Activated naive CD8-positive, alpha-beta T cell treated with anti-CD3 and anti-CD28 coated beads, Interleukin-2, amount 50 U/mL, for 16 hours (primary cell): ENCODE results near the gene IL2RA.

Source experiments
- DNase-seq: peaks from one replicate; pipeline ENCODE4 v3.0.0-alpha.2; 2020; ENCODE audit warnings: low read depth, low spot score

The IL2RA gene

DNA sequence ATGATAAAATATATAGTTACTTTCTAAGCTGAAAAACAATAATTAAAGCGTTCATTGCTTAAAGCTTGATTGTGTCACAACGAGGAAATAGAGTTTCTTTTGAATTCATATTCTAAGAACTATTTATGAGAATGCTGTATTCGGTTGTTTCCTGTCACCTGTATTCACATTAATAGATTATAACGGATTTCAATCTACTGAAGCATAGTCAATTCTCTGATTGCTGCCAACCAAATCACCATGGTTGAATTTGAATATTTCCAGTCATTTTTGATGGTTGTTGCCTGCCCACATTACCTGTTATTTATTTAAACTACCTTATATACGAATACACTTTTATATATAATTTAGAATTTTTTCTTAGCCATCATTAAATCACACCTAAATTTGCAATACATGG, 22.0 kb downstream of the IL2RA start:
- no peak for DNase-seq

DNA sequence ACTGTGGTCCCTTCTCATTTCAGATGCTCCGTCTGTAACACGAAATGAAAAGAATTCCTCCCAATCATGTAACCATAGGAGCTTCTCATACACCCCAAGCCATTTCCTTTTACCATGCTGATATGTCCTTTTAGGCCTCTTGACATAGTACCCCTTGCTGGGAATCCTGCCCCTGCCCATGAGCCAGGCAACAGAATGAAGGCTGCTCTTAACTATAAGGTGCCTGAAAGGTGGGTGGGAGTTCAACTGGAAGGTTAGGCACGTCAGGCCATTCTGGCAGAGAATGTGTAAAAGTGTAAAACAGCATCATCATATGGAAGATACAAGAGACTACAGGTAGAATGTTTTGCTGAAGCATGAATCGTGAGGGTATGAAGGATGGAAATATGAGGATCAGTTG, 22.5 kb downstream of the IL2RA start:
- no peak for DNase-seq

DNA sequence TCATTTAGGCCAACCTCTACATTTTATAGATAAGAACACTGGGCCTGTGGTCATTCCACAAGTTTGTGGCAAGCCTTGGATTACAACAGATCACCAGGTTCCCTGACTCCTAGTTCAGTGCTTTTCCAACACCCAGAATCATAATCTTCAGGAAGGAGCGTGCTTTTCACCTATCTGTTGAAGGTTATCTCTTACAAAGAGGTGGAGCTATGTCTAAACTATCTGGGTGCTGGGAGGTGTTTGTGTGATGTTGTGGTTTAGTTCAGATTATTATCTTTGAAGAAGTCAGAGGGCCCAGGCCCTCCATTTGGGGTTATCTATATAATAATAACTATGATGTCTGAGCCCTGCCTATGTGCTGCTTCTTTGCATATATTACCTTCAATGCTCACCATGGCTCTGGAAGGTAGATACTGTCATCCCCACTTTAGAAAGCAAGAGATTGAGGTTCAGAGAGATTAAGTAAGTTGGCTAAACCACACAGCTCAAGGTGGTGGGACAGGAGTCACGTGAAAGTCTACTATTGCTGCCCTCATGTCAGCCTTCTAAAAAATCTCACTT, 24.0 kb downstream of the IL2RA start:
- no peak for DNase-seq

DNA sequence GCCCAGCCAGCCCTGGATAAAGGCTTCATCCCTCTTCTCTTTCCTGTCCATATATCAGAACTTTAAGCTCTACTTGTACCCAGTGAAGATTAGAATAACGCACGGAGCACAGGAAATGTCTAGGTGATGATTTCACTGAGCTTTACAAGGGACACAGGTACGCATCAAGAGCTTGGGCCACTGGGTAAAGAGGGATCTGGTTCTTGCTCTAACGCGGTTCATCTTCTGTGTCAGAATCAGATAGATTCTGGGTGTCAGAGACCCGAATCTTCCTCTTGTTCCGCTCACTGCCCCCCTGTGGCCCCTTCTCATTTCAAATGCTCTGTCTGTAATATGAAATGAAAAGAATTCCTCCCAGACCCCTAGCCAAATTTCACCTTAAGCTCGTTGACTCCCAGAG, 24.7 kb downstream of the IL2RA start:
- no peak for DNase-seq

DNA sequence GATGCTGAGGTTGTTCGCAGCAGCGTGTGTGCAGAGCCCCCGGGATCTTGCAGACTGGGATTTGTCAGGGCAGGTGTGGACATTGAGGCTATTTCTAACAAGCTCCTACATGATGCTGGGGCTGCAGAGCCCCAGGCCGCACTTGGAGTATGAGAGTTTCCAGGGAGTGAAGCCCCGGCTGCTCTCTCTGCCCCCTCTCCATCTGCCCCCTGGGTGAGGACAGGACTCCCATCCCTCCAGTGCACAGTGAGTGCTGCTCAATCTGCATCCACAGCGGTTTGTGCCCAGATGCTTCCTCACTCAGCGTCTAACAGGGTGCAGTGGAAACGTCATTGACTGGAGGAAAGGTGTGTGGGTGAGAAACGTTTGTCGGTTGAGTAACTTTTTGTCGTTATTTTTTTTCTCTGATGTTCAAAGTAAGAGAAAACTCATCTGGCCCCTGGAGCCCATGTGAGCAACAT, 25.3 kb downstream of the IL2RA start:
- DNase-seq: no peak

DNA sequence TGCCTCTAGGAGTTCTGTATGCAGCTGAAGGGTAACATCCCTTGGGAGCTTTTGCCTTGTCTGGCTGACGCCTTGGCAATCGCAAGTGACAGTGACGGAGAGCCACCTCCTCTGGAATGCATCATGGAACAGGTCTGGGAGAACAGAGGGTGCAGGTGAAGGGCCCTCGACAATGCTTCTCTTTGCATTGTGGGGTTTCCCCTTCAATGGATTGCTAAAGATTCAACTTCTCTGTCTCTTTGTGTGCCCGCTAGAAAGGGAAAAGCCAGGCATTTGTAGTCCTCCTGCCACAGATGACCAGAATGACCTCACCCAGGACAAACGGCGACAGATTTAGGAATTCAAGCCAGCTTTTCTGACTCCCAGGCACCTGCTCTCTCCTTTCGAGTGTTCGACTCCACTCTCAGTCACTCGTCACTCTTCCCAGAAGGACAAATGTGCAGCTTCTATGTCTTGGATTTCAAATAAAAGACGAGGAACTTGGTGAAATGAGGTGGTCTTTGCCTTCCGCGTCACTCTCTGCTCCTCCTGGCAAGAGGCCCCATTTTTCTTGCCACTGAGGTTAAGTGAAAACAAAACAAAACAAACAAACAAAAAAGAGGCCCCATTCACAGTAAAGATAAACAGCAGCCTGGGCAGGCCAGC, 26.1 kb downstream of the IL2RA start:
- no peak for DNase-seq

DNA sequence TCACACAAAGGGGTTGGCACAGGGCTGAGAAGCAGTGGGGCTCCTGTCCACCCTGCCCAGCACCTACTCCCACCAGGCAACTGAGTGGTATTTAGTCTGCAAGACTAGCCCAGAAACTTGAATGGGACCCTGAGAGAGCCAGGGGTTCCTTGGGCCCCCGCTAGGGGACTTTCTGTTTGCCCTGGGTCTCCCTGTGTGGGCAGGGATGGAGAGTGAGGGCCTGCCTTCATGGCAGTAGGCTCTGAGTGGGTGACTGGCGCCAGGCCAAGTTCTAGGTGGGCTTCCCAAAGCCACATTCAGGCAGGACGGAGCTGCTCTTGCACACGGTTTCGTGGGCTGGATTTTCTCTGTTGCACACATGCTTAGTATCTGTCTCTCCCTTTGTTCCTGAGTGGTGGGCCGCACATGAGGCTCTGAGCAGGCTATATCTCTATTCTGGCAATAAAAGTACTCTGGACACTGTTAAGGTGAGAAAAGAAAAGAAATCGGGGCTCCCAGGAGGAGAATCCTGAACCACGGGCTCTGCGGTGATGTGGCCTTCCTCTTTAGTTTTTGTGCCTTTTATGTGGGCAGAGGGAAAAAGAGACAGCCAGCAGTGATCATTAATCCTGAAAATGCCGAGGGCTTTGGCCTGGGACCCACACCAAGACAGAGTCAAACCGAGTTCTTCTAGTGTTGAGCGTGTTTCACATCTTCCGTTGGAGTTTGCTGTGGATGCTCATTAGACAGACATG, 26.9 kb downstream of the IL2RA start:
- no peak for DNase-seq

DNA sequence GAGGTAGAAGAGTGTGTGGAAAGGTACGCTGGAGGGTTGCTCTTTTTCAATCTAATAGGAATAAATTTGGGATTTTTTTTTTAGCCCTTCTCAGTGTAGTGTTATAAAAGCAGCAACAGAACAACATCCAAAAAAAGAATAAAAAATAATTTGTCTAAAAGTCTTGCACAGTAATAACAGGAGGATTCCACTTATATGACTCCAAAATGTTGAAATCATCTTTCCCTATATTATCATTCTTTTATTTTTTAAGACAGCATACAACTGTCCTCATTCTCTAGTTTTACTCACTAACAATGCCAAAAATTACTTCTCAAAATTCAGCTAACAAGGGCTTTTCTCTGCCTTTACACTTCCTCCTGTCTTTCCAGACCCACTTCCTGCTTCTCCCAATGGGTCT, 27.8 kb downstream of the IL2RA start:
- DNase-seq: no peak

DNA sequence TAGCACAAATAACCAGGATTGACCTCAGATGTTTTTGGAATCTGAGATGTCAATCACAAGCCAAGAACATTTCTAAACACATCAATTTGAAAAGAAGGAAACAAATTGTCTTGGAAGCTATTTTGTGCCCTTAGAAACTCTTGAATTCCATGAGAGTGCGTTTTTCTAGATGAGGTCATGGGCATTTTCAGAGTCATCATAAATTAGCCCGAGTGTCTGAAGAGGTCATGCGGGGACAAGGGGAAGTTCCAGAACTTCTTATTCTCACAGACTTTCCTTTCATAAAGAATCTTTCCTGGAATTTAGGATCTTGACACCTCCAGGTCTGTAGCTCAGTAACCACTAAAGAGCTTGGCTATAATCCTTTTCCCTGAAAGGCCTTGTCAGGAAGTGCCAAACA, 28.2 kb downstream of the IL2RA start:
- no peak for DNase-seq

DNA sequence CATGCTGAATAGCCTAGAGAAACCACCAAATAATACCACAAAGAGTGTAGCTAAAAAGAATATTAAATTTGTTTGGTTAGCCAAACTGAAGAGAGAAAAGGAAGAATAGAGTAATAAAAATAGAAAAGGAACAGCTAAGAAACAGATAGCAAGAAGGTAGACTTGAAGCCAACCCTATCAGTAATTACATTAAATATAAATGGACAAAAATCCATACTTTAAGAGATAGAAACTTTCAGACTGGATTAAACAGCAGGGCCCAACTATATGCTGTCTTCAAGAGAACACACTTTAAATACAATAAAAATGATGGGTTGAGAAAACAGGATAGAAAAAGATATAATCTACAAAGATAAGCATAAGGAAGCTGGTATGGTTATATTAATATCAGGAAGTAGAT, 31.2 kb downstream of the IL2RA start:
- no peak for DNase-seq

DNA sequence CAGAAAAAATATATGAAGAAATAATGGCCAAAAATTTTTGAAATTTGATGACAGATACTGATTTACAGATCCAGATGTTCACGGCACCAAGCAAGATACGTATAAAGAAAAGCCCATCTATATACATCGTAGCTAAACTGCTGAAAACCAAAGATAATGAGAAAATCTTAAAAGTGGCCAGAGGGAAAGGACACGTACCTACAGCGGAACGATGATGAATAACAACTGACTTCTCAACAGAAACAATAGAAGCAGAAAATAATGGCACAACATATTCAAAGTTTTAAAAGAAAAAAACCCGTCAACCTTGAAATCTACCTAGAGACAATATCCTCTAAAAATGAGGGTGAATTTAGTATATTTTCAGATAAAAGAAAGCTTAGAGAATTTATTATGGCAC, 31.9 kb downstream of the IL2RA start:
- no peak for DNase-seq

DNA sequence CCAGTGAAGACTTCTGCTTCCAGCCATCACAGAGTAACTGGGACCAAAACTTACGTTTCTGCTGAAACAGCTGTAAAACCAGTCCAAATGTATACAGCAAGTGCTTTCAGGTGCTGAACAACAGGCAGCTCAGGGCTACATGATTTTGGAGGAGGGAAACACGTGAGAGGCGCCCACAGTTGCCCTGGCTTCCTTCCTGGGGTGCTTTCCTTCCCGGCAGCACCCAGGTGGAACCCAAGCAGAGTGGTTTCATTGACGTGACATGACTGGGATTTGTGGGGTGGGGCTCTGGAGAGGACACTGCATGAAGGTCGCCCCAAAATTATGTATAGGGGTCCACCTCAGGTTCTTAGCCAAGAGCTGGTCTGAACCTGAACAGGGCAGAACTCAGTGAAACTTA, 34.2 kb downstream of the IL2RA start:
- no peak for DNase-seq

DNA sequence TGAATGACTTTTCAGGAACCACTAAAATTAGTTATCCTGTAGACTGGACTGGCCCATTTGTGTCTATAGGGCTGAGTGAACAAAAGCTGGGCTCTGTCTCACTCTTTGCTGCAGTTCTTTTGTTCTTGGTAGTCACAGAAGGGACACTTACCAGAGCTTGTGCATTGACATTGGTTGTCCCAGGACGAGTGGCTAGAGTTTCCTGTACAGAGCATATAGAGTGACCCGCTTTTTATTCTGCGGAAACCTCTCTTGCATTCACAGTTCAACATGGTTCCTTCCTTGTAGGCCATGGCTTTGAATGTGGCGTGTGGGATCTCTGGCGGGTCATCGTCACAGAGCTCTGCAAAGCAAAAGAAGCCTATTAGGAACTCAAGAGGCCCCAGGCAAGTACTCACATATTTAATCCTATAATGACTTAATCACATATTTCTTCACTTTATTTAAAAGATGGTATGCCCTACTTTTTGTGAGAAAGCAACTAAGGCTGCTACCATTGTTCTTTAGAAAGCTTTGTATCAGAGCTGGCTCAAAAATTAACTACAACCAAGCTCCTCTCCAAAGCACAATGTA, 36.4 kb downstream of the IL2RA start:
- no peak for DNase-seq

DNA sequence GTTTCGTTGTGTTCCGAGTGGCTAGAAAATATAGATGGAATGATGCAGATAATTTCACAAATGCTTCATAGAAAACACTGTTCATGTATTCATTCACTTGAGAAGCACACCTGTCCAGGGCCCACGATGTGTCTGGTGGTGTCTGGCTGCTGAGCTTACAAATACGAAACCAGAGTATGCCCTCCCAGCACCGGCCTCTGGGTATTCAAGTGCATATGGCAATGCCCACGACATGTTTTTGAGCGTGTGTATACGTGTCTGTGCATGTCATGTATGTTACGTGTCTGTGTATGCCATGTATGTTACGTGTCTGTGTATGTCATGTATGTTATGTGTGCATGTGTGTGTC, 37.9 kb downstream of the IL2RA start:
- DNase-seq: no peak

DNA sequence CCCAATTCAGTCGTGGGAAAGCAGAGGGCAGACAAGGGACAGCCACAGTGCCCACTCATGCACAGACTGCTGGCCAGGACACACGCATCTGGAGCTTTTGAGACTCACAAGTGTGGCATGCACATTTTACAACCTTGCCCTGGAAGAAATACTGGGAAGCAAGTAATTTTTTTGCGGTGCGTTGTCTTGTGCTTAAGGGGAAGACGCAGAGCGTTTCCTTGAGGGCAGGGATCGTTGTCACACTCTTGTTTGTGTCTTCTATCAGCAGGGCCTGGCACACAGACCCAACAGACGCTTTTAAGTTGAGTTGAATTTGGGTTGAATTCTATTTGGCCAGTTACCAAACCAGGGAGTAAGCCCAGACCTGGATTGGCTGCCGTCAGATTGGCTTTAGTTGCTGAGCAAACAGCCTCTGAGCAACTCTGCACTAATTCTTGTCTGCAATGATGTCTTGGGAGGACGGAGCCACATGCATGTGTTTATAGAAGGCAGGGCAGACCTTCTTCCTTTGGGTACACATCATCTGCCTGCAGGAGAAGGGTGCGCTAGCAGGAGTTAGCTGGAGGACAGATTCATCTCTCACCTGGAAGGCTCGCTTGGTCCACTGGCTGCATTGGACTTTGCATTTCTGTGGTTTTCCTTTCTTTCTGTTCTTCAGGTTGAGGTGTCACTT, 38.4 kb downstream of the IL2RA start:
- DNase-seq: no peak

DNA sequence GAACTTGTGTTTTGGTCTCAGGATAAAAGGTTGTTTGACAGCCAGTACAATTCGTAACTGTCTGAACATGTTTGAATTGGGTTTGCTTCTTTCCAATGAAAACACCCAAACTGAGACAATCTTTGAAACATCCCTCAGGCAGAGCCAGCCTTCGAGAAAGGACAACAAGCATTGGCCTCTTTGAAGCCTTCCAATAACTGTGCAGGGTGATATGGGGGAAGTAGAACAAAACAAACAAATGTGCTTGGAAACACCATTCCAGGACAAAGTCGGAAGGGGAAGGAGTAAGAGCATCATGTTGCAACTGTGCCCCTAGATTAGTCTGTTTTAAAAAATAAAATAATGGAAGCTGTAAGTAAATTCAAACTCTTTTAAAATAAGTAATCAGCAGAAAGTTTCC, 39.5 kb downstream of the IL2RA start:
- DNase-seq: no peak

DNA sequence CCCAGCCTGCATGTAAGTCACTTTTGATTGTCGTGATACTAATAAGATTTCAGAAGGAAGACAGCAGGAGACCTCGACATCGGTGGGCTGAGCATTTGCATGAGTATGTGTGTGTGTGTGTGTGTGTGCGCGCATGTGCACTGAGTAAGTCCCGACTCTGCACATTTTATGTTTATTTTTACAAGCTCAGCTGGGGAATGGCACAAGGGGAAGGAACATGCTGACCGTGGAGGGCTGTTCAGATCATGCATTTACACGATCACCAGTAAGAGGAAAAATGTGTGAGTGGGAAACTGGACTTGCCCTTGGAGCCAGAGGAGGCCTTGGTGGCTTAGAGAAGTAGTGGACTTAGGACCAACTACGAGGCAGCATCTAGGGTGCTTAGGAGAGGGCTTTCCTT, 41.3 kb downstream of the IL2RA start:
- DNase-seq: no peak

DNA sequence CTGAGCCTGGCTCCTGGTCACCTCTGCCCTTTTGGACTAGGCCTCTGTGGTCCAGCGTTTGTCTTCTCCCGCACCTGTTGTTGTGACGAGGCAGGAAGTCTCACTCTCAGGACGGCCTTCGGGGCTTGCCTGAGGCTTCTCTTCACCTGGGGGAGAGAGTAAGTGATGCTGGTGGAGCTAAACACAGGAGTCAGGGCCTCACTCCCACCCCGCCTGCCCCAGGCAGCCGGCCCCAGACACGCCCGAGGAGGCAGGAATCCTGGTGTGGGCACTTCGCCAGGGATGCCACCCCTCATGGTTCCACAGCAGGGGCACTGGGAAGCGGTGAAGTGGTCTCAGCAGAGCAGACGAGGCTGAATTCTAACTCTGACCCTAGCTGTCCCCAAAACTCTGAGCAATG, 42.4 kb downstream of the IL2RA start:
- no peak for DNase-seq

DNA sequence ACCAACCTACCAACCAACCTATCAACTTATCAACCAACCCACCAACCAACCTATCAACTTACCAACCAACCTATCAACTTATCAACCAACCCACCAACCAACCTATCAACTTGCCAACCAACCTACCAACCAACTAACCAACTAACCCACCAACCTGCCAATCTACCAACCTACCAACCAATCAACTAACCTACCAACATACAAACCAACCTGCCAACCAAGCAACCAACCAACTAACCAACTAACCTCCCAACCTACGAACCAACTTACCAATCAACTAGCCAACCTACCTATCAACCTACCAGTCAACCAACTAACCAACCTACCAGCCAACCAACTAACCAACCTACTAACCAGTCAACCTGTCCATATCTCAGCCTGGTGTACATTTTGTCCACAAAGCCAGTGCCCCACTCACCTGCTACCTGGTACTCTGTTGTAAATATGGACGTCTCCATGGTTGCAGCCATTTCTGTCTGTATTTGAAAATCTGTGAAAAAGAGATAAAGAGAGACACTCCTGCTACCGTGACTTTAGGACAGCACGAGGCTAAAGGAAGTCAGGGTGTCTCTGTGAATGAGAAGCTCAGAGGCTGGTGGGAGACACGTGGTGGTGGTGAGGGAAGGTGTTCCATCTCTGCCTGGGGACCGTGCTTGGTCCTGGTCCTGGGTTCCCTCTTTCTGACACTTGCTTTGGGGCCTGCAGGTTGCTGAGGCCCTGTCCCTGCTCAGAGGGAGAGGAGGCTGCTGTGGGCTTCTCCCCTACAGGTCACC, 43.0 kb downstream of the IL2RA start:
- no peak for DNase-seq

DNA sequence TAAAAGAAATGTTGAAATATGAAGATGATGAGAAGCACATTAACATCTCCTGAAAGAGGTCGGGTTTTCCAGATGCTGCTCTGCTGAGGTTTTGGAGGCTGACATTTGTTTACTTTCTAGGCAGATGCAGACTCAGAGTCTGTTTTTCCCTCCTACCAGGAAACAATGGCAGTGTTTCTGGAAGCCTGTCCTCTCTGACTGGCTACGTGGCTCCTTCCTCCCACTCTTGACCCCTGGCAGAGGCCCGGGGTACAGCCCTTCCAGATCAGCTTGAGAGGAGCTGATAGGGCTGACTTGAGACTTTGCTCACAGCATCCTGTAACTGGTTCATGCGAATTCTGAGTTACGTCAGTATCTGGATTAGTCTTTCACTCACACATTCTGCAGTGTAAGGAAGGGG, 43.7 kb downstream of the IL2RA start:
- DNase-seq: no peak

DNA sequence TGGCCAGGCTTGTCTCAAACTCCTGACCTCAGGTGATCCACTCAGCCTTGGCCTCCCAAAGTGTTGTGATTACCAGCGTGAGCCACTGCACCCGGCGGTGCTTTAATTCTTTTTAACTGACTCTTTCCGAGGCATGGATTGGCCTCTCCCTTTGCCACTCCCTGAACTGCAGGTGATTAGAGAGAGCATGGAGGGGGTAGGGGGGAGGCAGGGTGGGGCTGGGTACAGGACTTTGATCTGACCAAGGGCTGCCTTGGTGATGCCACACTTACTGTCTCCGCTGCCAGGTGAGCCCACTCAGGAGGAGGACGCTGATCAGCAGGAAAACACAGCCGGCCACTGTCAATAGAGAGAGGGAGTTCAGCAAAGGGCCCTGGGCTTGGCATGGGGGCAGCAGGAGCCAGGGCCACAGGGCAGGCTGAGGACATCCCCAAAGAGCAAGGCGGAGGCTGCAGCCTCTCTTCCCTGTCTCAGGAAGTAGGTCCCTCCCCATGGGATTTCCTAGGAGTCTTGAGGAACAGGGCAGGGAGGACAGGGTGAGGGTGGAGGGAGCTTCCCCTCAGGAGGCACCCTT, 44.3 kb downstream of the IL2RA start:
- DNase-seq: no peak
